HCT116 (cell line): ENCODE results near the gene RELL1.

ENCODE experiments used
- CTCF ChIP-seq, 3 experiments: fragments of 200-600 bp in 1 of 3; sonication (generic) in 1 of 3; IDR thresholded peaks in 2 of 3; conservative IDR thresholded peaks in 1 of 3; 2 replicates each; pipeline ENCODE4 v1.5.1; 2012 to 2017; ENCODE audit warnings: low read depth in 2 of 3, low read length in 2 of 3, antibody characterized with exemption in 1 of 3, borderline replicate concordance in 1 of 3, control low read depth in 1 of 3, mild to moderate bottlenecking in 1 of 3, mixed read lengths in 1 of 3, mixed run types in 1 of 3, moderate library complexity in 1 of 3; ENCODE audit not compliant: insufficient read depth in 1 of 3
- FOSL1 ChIP-seq: IDR thresholded peaks from 2 replicates; pipeline ENCODE4 v1.6.1; 2012; ENCODE audit warnings: low read depth
- MAX ChIP-seq: IDR thresholded peaks from 2 replicates; pipeline ENCODE4 v1.6.1; 2012
- POLR2A ChIP-seq: IDR thresholded peaks from 2 replicates; pipeline ENCODE4 v1.7.0; 2011; ENCODE audit warnings: borderline replicate concordance; ENCODE audit not compliant: insufficient read depth, insufficient read length; ENCODE audit errors: extremely low read depth
- SIN3A ChIP-seq: IDR thresholded peaks from 2 replicates; pipeline ENCODE4 v1.6.1; 2012; ENCODE audit warnings: low read depth
- YY1 ChIP-seq: IDR thresholded peaks from 2 replicates; pipeline ENCODE4 v1.6.1; 2011; ENCODE audit warnings: low read length, low read depth, moderate library complexity, mild to moderate bottlenecking; ENCODE audit not compliant: insufficient replicate concordance; ENCODE audit errors: extremely low read depth
- ZNF274 ChIP-seq: fragments of 200-500 bp; sonication (Bioruptor generic); IDR thresholded peaks from 2 replicates; pipeline ENCODE4 v1.6.1; 2014; ENCODE audit warnings: mild to moderate bottlenecking, low read depth, low read length, inconsistent platforms

- TF ChIP-seq ZNF274 = no peak
- TF ChIP-seq SIN3A = no peak
- TF ChIP-seq FOSL1 = no peak
- no peak for TF ChIP-seq YY1
- TF ChIP-seq POLR2A = no peak
- no peak for TF ChIP-seq CTCF (IDR thresholded peaks at IDR 0.05 in 2 of 3, conservative IDR thresholded peaks at IDR 0.05 in 1 of 3; ENCODE audit: borderline replicate concordance in 1 of 3, insufficient read depth in 1 of 3, low read depth in 2 of 3, low read length in 2 of 3)
- no peak for TF ChIP-seq MAX
Measured at GRCh38 chr4:37721995-37722638, 35.9 kb upstream of the RELL1 start.
